NOMO-1 treated with dmso at 0.1 percent for 144 hours (cell line): ENCODE data around the gene TFDP2.

Source experiments
- DNase-seq: peaks from one replicate; lab custom pipeline; 2025; ENCODE audit not compliant: unreplicated experiment; lab: John Stamatoyannopoulos, UW

The TFDP2 gene

DNA sequence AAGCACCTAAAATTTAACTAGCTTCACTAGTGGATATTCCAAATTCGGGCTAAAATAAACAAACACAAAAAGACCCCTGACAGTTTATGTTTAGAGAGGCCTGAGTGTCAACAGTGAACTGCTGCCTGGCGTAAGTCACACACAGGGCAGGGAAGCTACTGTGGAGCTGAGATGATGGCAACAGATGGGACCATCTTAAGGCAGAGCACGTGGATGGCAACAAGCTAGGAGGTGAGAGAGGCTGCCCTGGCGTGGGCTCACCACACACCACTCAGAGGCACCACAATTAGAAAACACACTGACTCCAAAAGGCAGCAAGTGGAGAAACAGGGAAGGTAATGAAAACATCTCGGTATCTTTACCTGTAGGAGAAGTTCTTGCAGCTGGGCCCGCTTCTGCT lies 179.6 kb downstream of the TFDP2 start:
- no peak for DNase-seq

DNA sequence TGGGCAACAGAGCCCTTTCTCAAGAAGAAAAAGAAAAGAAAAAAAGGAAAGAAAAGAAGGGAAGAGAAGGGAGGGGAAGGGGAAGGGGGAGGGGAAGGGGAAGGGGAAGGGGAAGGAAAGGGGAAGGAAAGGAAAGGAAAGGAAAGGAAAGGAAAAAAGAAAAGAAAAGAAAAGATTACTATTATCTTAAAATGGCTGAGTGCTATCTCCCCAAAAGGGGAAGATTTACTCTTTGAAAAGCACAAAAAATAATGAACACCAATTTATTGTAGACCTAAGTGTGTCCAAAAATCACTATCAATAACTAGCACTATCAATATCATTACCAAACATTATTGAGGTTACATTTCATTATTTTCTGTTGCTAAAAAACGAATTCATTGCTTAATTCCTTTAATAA lies 183.9 kb downstream of the TFDP2 start:
- DNase-seq: no peak

DNA sequence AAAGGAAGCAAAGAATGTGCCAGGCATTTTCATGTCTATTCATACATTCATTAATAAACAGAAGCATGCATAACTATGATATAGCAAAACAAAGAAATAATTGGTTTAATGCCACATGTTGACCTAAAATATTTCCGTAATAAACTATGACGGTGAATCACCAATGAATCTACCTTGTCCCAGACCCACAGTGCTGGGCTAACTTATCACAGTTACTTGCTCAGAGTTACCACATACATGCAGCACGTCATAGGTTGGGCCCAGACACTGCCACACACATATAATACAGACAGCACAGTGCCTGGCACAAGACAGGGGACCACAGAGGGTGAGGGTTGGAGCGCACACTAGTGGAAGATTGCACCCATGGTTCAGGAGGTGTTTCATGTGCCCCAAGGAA lies 186.0 kb downstream of the TFDP2 start:
- DNase-seq: no peak

DNA sequence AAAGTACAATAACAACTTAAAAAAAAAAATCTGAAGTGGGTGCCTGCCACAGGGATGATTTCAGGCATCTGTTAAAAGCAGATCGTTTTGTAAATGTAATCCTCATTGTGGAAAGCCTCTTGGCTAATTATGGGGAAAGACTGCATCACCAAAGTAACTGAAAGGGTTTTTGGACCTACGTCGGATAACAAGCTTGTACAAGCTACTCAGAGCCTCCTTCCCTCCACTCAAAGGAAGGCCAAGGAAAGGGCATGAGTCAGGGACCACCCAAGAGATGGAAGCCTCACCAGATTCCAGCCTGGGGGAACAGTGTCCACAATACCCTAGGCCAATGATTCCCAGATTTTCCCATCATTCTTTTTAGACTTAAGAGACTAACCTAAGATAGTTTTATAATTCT lies 188.6 kb downstream of the TFDP2 start:
- no peak for DNase-seq

DNA sequence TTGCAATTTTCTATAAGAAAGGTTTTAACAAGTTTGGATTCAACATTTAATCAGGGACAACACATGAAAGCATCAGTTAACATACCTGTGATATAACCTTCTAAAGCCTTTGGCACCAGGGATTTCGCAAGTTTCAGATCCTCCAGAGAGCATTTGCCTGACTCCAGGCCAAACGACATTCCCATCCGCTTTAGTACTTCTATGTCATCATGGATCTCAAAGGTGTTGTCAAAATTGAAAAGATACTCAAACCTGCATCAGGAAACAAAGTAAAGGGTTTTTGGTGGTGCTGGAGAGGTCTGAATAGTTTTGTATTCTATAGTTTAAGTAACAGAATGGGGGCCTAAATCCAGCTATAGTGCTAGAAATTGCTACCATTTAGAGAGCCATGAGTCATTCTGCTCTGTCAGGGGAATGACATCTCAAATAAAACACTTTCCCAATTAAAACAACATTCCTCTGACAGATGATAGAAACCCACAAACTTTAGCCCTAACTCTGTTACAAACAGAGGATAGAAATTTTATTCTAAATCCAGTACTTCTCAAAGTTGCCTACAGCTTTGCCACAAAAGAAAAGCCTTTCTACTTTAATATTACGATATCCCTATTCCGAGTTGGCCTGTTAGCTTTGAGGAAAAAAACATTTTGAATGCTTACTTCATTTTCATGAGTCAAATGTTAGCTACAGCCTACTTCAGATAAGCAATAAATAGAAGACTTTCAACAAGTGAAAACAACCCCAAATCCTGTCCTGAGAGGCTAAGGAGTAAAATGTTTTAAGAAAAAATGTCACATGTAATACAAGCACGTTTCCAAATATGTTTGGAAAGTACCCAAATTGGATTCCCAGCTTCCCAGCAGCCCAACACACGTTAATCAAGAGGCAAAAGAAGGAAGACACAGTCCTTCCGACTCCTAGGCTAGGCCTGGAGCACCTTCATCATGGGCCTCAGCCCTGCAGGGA lies 189.5 kb downstream of the TFDP2 start:
- no peak for DNase-seq

DNA sequence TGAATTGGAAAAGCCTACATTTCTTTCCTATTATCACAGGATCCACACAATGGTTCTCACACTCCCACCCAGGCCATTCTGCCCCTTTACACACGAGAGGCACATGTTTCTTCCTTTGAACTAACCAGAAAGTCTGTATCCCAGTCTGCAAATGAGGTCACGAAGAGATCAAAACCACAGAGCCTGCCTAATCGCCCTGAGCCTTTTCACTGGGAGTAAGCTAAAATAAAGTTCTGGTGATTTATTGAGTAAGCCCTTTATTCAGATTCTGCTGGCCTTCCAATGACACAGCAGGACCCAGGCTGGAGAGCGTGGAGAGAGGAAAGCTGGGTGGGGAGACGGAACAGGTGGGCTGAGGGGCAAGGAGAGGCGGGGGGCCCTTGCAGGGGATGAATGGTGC lies 194.2 kb downstream of the TFDP2 start:
- DNase-seq: no peak

DNA sequence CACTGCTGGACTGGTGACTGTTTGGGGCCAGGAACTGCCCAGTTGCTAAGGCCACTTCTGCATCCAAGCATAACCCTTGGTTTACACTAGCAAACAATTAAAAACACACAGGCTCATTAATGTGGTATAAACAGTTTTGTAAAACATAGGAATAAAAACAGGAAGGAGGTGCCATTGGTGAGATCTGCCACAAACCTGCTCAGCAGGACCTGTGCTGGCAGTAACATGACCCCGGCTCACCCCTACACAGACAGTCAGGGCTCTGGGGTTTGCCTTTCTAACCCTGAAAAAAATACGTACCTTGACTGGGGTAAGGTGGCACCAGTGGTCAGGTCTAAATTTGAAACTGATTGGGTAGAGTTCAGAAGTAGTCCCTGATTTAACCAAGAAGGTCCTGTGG lies 196.7 kb downstream of the TFDP2 start:
- no peak for DNase-seq

DNA sequence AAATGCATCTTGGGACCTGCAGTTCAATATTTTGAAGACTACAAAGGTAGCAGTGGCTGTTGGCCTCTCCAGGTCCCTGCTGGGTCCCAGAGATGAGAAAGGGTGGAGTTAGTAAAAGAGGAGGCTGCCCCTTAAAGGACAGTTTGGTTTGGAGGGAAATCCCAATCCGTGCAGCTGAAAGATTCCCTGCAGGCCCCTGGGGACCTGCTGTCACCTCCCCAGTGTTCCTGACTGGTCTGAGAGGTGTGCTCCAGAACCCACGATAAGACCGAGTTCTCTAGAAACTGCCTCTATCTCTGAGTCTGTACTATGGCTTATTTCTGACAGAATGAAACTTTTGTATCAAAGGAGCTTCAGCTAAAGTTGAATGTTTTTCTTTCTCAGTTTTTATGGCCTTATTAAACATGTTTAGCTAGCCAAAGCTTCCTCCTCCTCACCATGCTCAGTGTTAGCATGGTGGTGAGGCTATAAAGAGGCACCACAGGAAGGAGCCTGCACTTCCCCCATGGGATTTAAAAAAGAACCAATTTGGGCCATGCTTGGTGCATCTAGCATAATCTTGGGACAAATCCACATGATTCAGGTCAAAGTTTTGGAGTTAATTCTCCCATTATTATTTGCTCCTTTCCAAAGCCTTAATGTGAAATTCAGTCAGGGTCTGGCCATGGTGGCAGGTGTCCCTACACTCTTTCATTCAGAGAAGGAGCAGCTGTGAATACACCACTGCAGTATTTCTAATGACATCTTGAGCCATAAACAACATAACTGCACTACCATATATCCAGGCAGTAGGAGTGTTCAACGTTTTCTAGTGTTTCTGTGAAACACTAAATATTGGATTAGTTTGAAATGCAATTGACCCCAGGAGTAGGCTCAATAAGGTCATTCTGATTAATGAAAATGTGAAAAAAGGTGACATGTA lies 198.5 kb downstream of the TFDP2 start:
- DNase-seq: no peak

DNA sequence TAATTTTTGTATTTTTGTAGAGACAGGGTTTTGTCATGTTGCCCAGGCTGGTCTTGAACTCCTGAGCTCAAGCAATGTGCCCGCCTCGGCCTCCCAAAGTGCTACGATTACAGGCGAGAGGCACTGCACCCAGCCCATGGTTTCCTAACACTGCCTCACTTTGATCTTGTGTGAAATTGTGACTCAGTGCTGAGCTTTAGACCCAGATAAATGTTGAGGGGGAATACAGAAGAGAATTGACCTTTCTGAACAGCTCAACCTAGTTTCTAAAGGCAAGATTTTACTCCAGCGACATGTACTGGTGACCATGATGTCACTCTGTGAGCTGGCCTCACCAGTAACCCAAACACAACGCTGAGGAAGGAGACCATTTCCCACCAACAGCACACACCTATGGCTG lies 199.4 kb downstream of the TFDP2 start:
- no peak for DNase-seq

DNA sequence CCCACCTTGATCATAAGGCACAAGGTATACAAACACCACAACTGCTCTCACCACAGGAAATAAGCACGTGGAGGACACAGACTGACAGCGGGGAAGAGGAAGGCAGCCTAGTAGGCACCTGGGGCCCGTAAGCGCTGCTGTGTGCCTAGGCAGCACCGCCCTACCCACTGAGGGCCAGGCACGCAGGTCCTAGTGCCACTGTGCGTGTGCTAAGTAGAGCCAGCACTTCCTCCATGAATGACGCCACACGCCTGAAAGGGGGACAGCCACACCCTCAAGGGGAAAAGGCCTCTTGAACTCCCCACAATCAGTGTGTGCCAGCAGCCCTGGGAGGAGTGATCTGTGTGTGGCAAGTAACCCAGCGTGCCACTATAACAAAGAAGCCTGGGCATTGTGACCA lies 199.9 kb downstream of the TFDP2 start:
- DNase-seq: no peak

DNA sequence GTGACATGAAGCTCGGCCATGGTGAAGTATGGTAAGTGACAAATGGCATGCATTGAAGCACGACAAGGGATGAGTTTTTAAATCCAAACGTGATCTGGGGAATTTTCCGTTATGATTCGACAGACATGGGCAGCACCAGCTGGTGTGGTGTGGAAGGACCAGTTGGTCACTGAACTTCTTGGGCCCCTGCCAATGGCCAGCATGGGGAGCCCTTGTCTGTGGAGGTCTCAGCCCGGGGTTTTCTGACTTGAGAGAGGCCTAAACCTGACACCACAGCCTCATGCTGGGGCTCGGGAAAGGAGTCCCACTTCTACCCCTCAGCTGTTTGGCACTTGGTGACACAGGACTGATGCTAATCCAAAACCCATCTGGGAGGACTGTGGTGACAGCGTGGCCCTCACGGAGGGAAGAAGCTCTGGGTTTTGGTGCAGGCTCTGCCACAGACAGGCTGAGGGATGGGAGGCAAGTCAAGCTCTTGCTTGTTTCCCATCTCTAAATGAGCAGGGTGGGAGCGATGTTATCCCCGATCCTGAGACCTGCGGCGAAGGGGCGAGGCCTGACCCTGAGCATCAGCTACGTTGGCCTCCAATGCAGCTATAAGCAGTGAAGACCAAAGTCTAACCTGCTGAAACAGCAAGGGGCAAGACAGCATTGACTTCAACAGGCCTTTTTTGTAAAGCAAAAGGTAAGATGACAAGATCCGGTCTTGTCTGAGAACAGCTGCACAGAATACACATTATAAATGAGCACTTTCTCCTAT lies 203.4 kb downstream of the TFDP2 start:
- DNase-seq: no peak

DNA sequence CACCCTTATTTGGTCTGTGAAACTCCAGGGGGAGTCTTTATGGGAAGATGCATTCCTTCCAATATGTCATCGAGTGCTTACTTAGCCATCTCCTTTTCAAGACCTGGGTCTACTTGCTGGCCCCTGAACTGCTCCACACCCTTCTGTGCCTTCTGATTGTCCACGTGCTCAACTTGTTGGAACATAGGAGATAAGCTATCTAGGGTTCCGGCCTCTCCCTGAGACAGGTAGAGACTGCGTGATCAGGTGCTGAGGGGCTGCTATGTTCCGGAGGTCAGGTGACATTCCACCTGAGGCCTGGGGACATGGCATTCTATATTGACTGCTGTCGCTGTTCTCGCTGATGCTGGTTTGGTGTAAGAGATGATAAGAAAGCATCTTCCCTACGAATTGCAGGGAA lies 207.3 kb downstream of the TFDP2 start:
- DNase-seq: no peak

DNA sequence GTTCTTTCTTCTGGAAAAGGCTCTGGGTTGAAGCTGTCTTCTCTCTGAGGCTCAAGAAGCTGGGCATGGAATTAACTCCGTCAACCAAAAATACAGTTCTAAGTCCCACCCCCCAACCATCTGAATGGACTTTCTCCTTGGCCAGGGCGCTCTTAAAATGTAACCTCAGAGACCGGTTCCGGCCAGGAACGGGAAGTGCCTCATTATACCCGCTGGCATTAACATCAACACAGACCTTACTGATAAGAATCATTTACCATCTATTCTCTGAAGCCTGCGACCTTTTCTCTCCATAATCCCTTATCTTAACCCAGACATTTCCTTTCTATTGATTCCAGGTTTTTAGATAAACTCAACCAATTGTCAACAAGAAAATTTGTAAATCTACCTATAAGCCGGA lies 208.3 kb downstream of the TFDP2 start:
- no peak for DNase-seq

DNA sequence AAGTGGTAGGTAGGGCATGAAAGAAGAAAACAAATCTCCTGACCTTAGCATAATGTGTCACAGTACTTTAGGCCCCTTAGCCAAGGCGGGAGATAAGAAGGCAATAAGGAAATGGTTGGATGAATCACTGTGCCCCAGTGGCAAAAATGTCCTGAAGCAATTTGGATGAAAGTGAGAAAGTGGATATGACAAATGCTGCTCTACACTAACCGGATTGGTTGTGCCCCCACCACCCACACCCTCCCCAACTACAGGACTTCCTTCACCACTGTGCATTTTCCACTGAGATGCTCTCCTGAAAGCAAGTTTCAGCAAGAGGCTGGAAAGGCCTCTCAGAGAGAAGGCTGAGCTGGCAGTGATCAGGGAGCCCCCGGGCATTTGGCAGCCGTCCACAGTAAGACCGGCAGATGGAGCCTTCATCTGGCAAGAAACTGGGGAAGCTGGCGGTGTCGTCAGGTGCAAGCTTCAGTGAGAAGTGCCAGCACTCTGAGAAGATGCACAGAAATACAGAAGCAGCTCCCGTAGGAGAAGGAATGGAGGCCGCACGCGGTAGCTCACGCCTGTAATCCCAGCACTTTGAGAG lies 209.1 kb downstream of the TFDP2 start:
- DNase-seq: no peak

DNA sequence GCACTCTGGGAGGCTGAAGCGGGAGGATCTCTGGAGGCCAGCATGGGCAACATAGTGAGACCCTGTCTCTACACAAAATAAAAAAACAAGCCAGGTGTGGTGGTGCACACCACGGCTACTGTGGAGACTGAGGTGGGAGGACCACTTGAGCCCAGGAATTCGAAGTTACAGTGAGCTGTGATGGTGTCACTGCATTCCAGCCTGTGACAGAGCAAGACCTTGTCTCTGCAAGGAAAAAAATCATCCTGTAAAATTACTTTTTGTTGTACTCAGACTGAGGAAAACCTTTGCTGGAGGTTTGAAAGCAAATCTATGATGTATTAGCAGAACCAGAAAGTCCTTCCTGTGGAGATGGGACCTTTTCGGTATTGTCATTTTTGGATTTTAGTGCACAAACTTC lies 209.6 kb downstream of the TFDP2 start:
- no peak for DNase-seq

DNA sequence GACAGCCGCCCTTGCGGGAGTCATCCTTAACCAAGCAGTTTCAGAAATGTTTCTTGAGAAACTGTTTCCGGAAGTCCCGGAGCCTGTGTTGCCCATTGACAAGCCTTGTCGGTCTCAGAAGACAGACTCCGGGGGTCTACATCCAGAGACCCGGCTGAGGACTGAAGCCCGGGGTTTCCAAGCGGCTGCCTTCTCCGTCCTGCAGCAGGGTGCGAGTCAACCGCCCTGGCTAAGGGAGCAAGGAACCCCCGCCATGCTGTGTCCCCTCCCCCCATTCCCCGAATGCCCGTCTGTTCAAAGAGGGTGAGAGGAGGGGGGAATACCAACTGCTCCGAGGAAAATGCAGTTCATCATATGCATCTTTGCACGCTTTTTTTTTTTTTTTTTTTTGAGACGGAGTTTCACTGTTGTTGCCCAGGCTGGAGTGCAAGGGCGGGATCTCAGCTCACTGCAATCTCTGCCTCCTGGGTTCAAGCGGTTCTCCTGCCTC lies 211.3 kb downstream of the TFDP2 start:
- DNase-seq: no peak

DNA sequence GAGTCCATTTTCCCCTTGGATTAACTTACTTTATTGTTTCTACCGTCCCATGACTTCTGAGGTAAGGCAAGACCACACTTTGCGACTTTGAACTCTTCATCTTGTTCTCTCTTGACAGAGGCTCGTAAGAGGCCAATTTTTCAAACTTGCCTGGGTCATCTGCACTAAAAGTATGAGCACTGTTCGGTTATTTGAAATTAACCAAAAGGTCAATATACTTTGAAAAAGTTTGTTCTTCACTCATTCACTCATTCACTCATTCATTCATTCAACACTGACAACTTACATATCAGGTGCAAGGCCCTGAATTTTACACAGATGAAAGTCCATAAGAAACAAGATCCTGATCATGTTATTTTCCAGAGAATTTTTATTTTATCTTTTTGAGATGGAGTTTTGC lies 215.0 kb downstream of the TFDP2 start:
- DNase-seq: no peak

DNA sequence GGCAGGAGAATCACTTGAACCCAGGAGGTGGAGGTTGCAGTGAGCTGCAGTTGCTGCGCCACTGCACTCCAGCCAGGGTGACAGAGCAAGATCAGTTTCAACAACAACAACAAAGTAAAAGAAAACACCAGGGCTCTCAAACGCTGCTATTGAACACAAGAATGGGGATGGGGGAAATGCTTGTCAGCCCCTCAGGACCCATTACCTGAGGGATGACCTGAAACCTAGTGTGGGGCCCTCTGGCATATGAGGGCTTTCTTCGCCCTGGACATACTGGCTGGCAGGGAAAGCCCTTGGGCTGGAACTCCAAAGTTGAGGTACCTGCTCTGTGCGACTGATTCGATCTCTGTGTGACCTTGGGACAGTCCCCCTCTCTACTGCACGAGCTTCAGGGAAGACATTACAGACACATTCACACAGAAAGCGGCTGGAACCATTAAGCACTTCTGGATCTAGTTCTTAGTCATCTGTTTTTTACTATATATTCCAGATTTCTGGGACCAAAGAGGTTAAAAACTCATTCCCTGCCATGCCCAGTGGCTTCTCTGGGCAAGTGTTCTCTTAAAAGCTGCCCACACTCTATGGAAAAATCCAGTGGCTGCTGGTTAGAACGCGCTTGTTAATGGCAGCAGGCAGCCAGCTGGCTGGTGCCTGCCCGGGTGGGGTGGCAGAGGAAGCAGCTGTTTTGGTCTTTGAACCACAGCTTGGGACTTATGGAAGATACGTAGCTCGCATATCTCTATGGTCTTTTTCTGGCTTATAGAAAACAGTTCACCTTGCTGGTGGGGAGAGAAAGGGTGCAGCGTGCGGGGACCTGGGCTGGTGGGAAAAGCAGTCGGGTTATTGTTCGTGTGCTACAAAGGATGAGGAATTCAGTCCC lies 215.7 kb downstream of the TFDP2 start:
- DNase-seq: no peak

DNA sequence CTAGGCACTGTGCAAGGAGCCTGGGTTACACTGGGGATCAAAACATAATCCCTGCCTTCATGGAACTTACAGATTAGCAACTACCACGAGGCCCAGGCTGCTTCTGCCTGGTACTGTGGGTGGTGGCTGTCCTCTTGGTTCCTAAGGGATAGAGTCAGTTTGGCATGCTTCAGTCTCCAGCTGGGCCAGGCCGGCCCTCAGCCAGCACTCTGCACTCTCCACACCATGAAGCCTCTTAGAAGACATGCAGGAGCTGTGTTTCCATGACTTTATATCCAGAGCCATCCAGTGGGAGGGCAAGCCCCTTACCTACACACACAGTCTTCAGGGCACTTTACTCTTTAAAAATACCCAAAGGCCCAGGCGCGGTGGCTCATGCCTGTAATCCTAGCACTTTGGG lies 218.5 kb downstream of the TFDP2 start:
- DNase-seq: no peak
